Cardiac muscle cell (in vitro differentiated cells and primary cell): ENCODE results near the gene SEL1L3. TPM values are rescaled to one million over a fixed set of nuclear protein-coding genes. Genes with fewer than 3 reads are reported as not detected.

Experiments
- DNase-seq, 2 donors: peaks; one replicate each; pipeline versions ENCODE4 v3.0.0 to v3.0.0-alpha.2; 2010 to 2017; ENCODE audit warnings: low read depth in 1 of 2, low spot score in 1 of 2
- H3K27ac ChIP-seq: fragments of 200-600 bp; sonication (generic); 2 replicates; pipeline ENCODE4 v1.5.1; 2016
- H3K27me3 ChIP-seq: fragments of 200-600 bp; sonication (generic); 2 replicates; pipeline ENCODE4 v1.6.0; 2016; ENCODE audit warnings: control low read depth
- H3K36me3 ChIP-seq: fragments of 200-600 bp; sonication (generic); 2 replicates; pipeline ENCODE4 v1.5.1; 2016; ENCODE audit warnings: control low read depth
- H3K4me1 ChIP-seq: fragments of 200-600 bp; sonication (generic); 2 replicates; pipeline ENCODE4 v1.8.1; 2017; ENCODE audit warnings: low read depth, mild to moderate bottlenecking, mixed run types
- H3K4me3 ChIP-seq: fragments of 200-600 bp; sonication (generic); 2 replicates; pipeline ENCODE4 v1.5.1; 2016; ENCODE audit warnings: mild to moderate bottlenecking
- H3K9me3 ChIP-seq: fragments of 200-600 bp; sonication (generic); 2 replicates; pipeline ENCODE4 v1.5.1; 2017; ENCODE audit warnings: low read depth, mild to moderate bottlenecking, control low read depth
- polyA plus RNA-seq: library from polyadenylated mRNA; unstranded; fragments of >200 nt; fragmentation: Nextera tagmentation; extraction: Ambion mirVana; gene quantifications from 2 replicates; pipeline ENCODE4 v1.2.1, GENCODE V29; 2016
- total RNA-seq: library from RNA; depleted of rRNA; stranded (reverse); fragments of >200 nt; gene quantifications from 2 replicates; pipeline ENCODE4 v1.2.3, GENCODE V29; 2016
- TF ChIP-seq, protein P1 (sequence below): IDR thresholded peaks from 2 replicates; pipeline ENCODE4 v1.5.1; 2012; ENCODE audit warnings: low read depth, mild to moderate bottlenecking, low read length

SEL1L3 gene
- total and polyA plus RNA-seq, 2 experiments from 2014 or later: 4.9 to 5.3 TPM

- TF ChIP-seq, protein P1, sequence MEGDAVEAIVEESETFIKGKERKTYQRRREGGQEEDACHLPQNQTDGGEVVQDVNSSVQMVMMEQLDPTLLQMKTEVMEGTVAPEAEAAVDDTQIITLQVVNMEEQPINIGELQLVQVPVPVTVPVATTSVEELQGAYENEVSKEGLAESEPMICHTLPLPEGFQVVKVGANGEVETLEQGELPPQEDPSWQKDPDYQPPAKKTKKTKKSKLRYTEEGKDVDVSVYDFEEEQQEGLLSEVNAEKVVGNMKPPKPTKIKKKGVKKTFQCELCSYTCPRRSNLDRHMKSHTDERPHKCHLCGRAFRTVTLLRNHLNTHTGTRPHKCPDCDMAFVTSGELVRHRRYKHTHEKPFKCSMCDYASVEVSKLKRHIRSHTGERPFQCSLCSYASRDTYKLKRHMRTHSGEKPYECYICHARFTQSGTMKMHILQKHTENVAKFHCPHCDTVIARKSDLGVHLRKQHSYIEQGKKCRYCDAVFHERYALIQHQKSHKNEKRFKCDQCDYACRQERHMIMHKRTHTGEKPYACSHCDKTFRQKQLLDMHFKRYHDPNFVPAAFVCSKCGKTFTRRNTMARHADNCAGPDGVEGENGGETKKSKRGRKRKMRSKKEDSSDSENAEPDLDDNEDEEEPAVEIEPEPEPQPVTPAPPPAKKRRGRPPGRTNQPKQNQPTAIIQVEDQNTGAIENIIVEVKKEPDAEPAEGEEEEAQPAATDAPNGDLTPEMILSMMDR: no peak
- DNase-seq: peak; percentile 25 to 54
Observed at GRCh38 chr4:25703731-25704388, 158.9 kb downstream of the SEL1L3 start.

DNA sequence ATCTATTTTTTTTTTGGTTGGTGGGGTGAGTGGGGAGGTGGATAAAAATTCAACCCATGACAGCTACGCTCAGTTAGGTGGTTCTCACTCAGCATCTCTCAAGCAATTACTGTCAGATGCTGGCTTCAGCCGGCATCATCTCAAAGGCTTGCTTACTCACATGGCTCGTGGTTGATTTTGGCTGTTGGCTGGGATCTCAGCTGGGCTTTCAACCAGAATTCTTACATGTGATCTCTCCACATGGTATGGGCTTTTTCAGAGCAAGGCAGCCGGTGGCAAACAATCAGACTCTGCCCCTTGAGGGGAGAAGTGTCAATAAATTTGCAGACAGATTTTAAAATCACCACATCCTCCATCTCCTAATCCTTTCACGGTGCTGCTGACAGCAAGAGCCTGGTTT, 159.9 kb downstream of the SEL1L3 start:
- H3K27me3 ChIP-seq: no peaks in the 10 kb centered on the region
- peak; percentile 32 to 85 for DNase-seq
- no peaks in the 10 kb centered on the region for H3K9me3 ChIP-seq
- peaks cover 34% of the 10 kb centered on the region for H3K4me1 ChIP-seq
- TF ChIP-seq, protein P1: peak; percentile 6
- H3K36me3 ChIP-seq: no peaks in the 10 kb centered on the region
- peak overlapping the region; percentile 71 for H3K27ac ChIP-seq
- H3K4me3 ChIP-seq: no peak overlapping the region

More at GRCh38 chr4:25703731-25704388, 158.9 kb downstream of the SEL1L3 start:
- H3K27ac ChIP-seq: peak overlapping the region; percentile 71
- H3K4me1 ChIP-seq: peaks cover 34% of the 10 kb centered on the region
- H3K27me3 ChIP-seq: no peaks in the 10 kb centered on the region
- H3K4me3 ChIP-seq: no peak overlapping the region
- no peaks in the 10 kb centered on the region for H3K36me3 ChIP-seq
- no peaks in the 10 kb centered on the region for H3K9me3 ChIP-seq

- H3K36me3 ChIP-seq: no peaks in the 10 kb centered on the region
- no peaks in the 10 kb centered on the region for H3K27me3 ChIP-seq
- no peaks in the 10 kb centered on the region for H3K9me3 ChIP-seq
- TF ChIP-seq, protein P1: no peak
- no peak overlapping the region for H3K4me3 ChIP-seq
- no peak overlapping the region for H3K27ac ChIP-seq
- no peak for DNase-seq
- peaks cover 46% of the 10 kb centered on the region for H3K4me1 ChIP-seq
Observed at GRCh38 chr4:25700661-25701060, 162.1 kb downstream of the SEL1L3 start.

DNA sequence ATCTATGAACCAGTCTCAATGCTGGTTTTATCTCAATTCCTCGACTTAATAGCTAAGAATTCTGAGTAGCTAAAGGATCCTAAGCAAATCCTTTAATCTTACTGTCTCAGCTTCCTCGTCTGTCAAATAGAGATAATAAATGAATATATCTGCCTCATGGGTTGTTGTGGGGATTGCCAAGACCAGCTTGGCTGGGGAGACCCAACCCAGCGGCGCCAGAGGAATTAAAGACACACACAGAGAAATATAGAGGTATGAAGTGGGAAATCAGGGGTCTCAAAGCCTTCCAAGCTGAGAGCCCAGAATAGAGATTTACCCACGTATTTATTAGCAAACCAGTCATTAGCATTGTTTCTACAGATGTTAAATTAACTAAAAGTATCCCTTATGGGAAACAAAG, 165.3 kb downstream of the SEL1L3 start:
- no peaks in the 10 kb centered on the region for H3K27me3 ChIP-seq
- peaks cover 26% of the 10 kb centered on the region for H3K4me1 ChIP-seq
- no peak overlapping the region for H3K4me3 ChIP-seq
- DNase-seq: no peak
- H3K36me3 ChIP-seq: no peaks in the 10 kb centered on the region
- H3K27ac ChIP-seq: peak overlapping the region; percentile 82
- H3K9me3 ChIP-seq: no peaks in the 10 kb centered on the region
- TF ChIP-seq, protein P1: no peak

Other genes with a start within 250 kb of the SEL1L3 start
- gene SLC34A2, start 207.1 kb downstream of the SEL1L3 start, total RNA-seq: 0.60 and 1.0 TPM in 2 replicates
- 1.7 and 1.8 TPM in 2 replicates for gene SLC34A2, start 207.1 kb downstream of the SEL1L3 start, polyA plus RNA-seq
- gene SMIM20, start 51.2 kb upstream of the SEL1L3 start, total RNA-seq: 27.5 and 42.4 TPM in 2 replicates
- gene SMIM20, start 51.2 kb upstream of the SEL1L3 start, polyA plus RNA-seq: 59.1 and 65.1 TPM in 2 replicates